H1 (cell line): Measurements from ENCODE around the gene NBPF4. TPM values are rescaled to one million over a fixed set of nuclear protein-coding genes. Genes with fewer than 3 reads are reported as not detected.

Experiments used
- ASH2L ChIP-seq: fragments of 200-600, 300-600 bp; sonication (generic); IDR thresholded peaks from one replicate; pipeline ENCODE4 v1.7.1; 2017; ENCODE audit warnings: low read length
- BACH1 ChIP-seq: IDR thresholded peaks from 2 replicates; pipeline ENCODE4 v1.6.1; 2012; ENCODE audit warnings: low read length, improper control_type of control experiment
- BCL11A ChIP-seq, 2 experiments: IDR thresholded peaks; one replicate each; pipeline ENCODE4 v1.6.1; 2011; ENCODE audit warnings: low read depth in 2 of 2, low read length in 2 of 2, mild to moderate bottlenecking in 2 of 2
- CBX5 ChIP-seq: fragments of 300-800, 300-1000 bp; sonication (generic); IDR thresholded peaks from 2 replicates; pipeline ENCODE4 v1.7.1; 2016; ENCODE audit warnings: antibody characterized with exemption, low read length, low read depth
- CBX8 ChIP-seq: fragments of 300-800, 300-1000 bp; sonication (generic); IDR thresholded peaks from 2 replicates; pipeline ENCODE4 v1.7.1; 2016; ENCODE audit warnings: low read depth, low read length, borderline replicate concordance
- CEBPB ChIP-seq: IDR thresholded peaks from 2 replicates; pipeline ENCODE4 v1.6.1; 2012; ENCODE audit warnings: low read depth, low read length
- CREB1 ChIP-seq: IDR thresholded peaks from 2 replicates; pipeline ENCODE4 v1.6.1; 2012; ENCODE audit warnings: inconsistent platforms
- CTBP2 ChIP-seq: IDR thresholded peaks from 2 replicates; pipeline ENCODE4 v1.7.0; 2011; ENCODE audit warnings: borderline replicate concordance, mild to moderate bottlenecking, moderate library complexity, mixed read lengths, low read length; ENCODE audit not compliant: insufficient read depth, insufficient read length
- GABPA ChIP-seq: IDR thresholded peaks from 2 replicates; pipeline ENCODE4 v1.6.1; 2011; ENCODE audit warnings: mild to moderate bottlenecking, low read length, moderate library complexity, borderline replicate concordance; ENCODE audit not compliant: insufficient read depth
- HDAC2 ChIP-seq, 2 experiments: fragments of 300-600 bp in 1 of 2; sonication (generic) in 1 of 2; IDR thresholded peaks; 2 replicates each; pipeline ENCODE4 v1.6.1; 2011 to 2012; ENCODE audit warnings: low read depth in 2 of 2, low read length in 2 of 2, mild to moderate bottlenecking in 2 of 2, moderate library complexity in 2 of 2, borderline replicate concordance in 1 of 2, inconsistent platforms in 1 of 2
- KDM4A ChIP-seq: IDR thresholded peaks from one replicate; pipeline ENCODE4 v1.7.1; 2012; ENCODE audit warnings: low read depth, mild to moderate bottlenecking, moderate library complexity, low read length, inconsistent platforms; ENCODE audit not compliant: severe bottlenecking
- POLR2A ChIP-seq, 2 experiments: IDR thresholded peaks; 1 replicate in 1 of 2; 2 replicates in 1 of 2; pipeline ENCODE4 v1.6.1; 2011; ENCODE audit warnings: low read depth in 2 of 2, low read length in 2 of 2, mild to moderate bottlenecking in 2 of 2; ENCODE audit errors: control extremely low read depth in 1 of 2
- SP1 ChIP-seq: IDR thresholded peaks from 2 replicates; pipeline ENCODE4 v1.6.1; 2011; ENCODE audit warnings: low read depth, low read length
- TAF1 ChIP-seq: IDR thresholded peaks from 2 replicates; pipeline ENCODE4 v1.6.1; 2011; ENCODE audit warnings: mild to moderate bottlenecking, low read depth, low read length
- polyA plus RNA-seq, 7 experiments: library from polyadenylated mRNA; depleted of rRNA in 3 of 7; stranded (reverse) in 5 of 7; unstranded in 2 of 7; fragments of >200 nt in 5 of 7; fragments of 200-250 nt in 2 of 7; gene quantifications; 1 replicate in 5 of 7; 2 replicates in 1 of 7; 4 replicates in 1 of 7; pipeline versions ENCODE4 v1.2.1 to v1.2.3, GENCODE V29; 2011 to 2013; ENCODE audit warnings: missing spikeins in 2 of 7, mixed read lengths in 2 of 7
- total RNA-seq: library from RNA; stranded (reverse); fragmentation: NEBNext Ultra II Directional; extraction: Animal tissue kit (Norgen Biotek cat#: 25700); gene quantifications from 2 replicates; pipeline ENCODE4 v1.2.1, GENCODE V29; 2021
- TF ChIP-seq, protein P1 (sequence below): IDR thresholded peaks from 2 replicates; pipeline ENCODE4 v1.6.1; 2012; ENCODE audit warnings: inconsistent platforms
- TF ChIP-seq, protein P2 (sequence below): IDR thresholded peaks from 2 replicates; pipeline ENCODE4 v1.6.1; 2012; ENCODE audit warnings: inconsistent platforms

NBPF4 gene
- total and polyA plus RNA-seq, 2 of the 8 experiments (the other 6 are each of a cell fraction or from before 2014, with no cell fraction given), result not detected

GRCh38 chr1:108199781-108200686 is 43.8 kb downstream of the NBPF4 start, which contains the start of gene SLC25A24 (continued):
- TF ChIP-seq BACH1, result peak; percentile 44
- TF ChIP-seq TAF1, result 0 out of 2 replicates have a peak, but pooled peaks have one; percentile 25
- TF ChIP-seq KDM4A, result peak; percentile 90
- no peak for TF ChIP-seq CBX5
- 0 out of 2 replicates have a peak, but pooled peaks have one; percentile 25 for TF ChIP-seq CREB1
- peak; percentile 38 for TF ChIP-seq CTBP2
- no peak for TF ChIP-seq CBX8
- TF ChIP-seq, protein P1, sequence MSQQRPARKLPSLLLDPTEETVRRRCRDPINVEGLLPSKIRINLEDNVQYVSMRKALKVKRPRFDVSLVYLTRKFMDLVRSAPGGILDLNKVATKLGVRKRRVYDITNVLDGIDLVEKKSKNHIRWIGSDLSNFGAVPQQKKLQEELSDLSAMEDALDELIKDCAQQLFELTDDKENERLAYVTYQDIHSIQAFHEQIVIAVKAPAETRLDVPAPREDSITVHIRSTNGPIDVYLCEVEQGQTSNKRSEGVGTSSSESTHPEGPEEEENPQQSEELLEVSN, result peak; percentile 37; the same call in 1 of the 2 replicates
- TF ChIP-seq ASH2L, result peak; percentile 86
- TF ChIP-seq, protein P2, sequence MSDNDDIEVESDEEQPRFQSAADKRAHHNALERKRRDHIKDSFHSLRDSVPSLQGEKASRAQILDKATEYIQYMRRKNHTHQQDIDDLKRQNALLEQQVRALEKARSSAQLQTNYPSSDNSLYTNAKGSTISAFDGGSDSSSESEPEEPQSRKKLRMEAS, result peak; percentile 36; the same call in 1 of the 2 replicates
- no peak for TF ChIP-seq BCL11A (IDR thresholded peaks at IDR 0.05; ENCODE audit: low read depth in 2 of 2, low read length in 2 of 2)
- peak; percentile 58 to 90; a peak in 3 of 4 replicates for TF ChIP-seq HDAC2 (IDR thresholded peaks at IDR 0.05; ENCODE audit: borderline replicate concordance in 1 of 2, low read depth in 2 of 2, low read length in 2 of 2)
- peak in 1 of 2 experiments; percentile 51; a peak in 2 of 3 replicates for TF ChIP-seq POLR2A (IDR thresholded peaks at IDR 0.05; ENCODE audit: control extremely low read depth in 1 of 2, low read depth in 2 of 2, low read length in 2 of 2)
- TF ChIP-seq SP1, result no peak
- TF ChIP-seq GABPA, result no peak
- TF ChIP-seq CEBPB, result no peak
